HG03097 (cell line): ENCODE data around the gene PPP1R15A.
"Not testable (repeated sequence)": the region's sequence is repeated elsewhere in the genome, so short reads cannot be mapped to it uniquely, and the experiment has no call there.

Experiments used
- ATAC-seq: cut with Tn5 transposase; IDR thresholded peaks from one replicate; pipeline ENCODE4 v1.9.1; 2021; ENCODE audit not compliant: unreplicated experiment, low FRiP score

The PPP1R15A gene

DNA sequence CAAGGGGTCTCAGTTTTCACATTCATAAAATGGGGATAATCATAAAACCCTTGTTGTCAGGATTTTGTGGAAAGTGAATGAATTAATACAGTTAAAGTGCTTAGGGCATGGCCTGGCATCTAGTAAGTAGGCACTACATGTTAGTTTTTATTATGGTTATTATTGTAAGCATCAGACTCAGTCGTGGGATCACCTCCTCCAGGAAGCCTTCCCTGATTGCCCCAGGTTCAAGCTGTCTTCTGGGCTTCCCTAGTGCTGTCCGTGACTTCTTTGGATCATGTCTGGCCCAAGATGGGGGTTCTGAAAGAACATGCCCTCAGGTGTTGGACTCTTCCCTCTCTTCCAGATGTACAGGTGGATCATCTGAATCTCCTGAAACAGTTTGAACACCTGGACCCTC, 38.6 kb downstream of the PPP1R15A start:
- ATAC-seq: no peak

GRCh38 chr19:48913114-48913889, 41.1 kb downstream of the PPP1R15A start:
- no peak for ATAC-seq

DNA sequence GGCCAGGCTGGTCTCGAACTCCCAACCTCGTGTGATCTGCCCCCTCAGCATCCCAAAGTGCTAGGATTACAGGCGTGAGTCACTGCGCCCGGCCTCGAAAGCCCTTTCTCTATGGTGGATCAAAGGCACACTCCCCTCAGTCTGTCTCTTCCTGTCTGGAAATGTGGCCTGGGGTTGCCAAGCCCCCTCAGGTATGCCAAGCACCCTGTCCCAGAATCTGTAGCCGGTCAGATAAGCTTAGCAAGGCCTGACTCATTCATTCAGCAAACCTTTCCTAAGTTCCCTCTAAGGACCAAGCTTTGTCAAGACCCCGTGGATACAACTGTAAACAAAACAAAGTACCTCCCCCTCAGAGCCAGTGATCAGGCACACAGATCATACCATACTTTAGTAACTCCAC, 42.0 kb downstream of the PPP1R15A start:
- ATAC-seq: no peak

DNA sequence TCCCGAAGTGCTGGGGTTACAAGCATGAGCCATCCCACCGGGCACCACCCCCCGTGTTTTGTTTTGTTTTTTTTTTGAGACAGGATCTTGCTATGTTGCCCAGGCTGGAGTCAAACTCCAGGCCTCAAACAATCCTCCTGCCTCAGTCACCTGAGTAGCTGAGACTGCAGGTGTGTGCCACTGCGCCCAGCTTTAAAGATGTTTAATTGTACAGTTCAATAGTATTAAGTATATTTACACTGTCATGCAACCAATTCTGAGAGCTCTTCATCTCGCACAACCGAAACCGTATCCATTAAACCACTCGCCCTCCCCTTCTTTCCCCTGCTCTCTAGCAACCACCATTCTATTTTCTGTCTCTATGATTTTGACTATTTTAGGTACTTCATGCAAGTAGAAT, 43.5 kb downstream of the PPP1R15A start:
- ATAC-seq: no peak

DNA sequence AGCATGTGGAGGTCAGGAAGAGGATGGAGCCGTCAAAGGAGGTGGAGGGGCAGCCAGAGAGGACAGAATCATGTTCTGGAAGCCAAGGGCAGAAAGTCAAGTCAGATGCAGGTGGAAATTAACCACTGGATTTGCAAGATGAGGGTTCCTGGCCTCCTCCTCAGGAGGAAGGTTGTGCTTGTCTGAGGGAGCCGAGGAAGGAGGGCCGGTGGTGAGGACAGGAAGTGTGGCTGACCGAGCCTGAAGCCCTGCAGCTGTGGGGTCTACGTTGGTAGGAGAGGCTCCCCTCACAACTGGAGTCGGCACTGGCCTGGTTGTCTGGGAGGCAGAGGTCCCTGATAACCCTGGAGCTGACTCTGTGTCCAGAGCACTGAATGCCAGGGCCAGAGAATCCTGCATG, 45.9 kb downstream of the PPP1R15A start:
- no peak for ATAC-seq

DNA sequence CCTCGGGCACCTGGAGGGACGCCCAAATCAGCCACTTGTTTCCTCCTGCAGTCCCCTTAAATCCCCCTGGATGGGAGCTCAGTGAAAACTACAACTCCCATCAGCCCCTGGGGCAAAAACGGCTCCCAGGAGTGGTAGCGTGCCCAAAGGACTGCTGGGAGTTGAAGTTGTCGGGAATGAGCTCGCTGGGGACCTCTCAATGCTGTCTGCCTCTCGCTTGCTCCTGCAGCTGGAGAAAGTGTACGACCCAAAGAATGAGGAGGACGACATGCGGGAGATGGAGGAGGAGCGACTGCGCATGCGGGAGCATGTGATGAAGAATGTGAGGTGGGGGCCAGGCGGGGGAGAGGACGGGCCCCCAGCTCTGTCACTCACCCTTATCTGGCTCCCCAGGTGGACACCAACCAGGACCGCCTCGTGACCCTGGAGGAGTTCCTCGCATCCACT, 46.6 kb downstream of the PPP1R15A start:
- no peak for ATAC-seq

GRCh38 chr19:48919271-48919670, 47.0 kb downstream of the PPP1R15A start:
- not testable (repeated sequence) for ATAC-seq

- ATAC-seq: no peak
Observed at GRCh38 chr19:48920949-48921348, 48.7 kb downstream of the PPP1R15A start.

- no peak for ATAC-seq
Observed at GRCh38 chr19:48921721-48922500, 49.7 kb downstream of the PPP1R15A start.

- no peak for ATAC-seq
Observed at GRCh38 chr19:48922548-48923490, 50.6 kb downstream of the PPP1R15A start.

GRCh38 chr19:48925240-48925843, 53.1 kb downstream of the PPP1R15A start:
- ATAC-seq: no peak
